HG03064 (cell line): ENCODE measurements around the gene SEC31B.

ENCODE experiments used
- ATAC-seq: cut with Tn5 transposase; IDR thresholded peaks from one replicate; pipeline ENCODE4 v1.9.1; 2021; ENCODE audit warnings: low read depth; ENCODE audit not compliant: unreplicated experiment

The SEC31B gene

DNA sequence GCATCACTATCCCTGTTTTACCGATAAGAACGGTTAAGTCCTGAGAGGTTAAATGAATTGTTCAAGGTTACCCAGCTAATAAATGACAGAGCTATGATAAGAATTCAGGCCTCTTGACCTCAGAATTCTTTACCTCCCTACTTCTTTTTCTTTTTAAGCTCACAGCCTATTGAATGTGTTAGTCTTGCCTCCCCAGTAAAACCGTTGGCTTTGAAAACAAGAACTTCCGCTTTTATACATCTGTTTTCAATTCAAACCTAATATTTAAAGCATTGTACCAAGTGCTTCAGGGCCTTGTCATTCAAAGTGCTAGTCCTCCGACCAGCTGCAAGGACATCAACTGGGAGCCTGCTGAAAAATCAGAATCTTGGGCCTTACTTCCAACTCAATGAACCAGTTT is 15.6 kb downstream of the SEC31B start:
- no peak for ATAC-seq

GRCh38 chr10:100502926-100503494 is 16.7 kb downstream of the SEC31B start:
- no peak for ATAC-seq

DNA sequence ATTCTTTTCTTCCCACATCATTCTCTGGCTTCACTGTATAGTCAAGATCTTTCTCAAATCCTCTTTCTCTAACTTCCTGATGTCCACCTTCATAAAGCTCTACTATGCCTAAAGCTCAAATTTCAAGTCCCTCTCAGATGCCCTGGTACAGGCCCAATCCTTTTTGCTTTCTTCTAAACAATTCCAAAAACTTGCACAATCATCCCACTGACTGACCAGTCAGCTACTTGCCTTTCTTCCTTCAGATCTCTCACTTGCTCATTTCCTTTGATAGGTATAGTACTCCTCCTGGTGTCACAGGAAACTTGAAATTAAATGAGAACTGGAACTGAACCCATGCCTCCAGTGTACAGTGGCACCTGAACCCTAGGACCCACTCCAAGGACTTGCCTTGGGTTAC is 18.2 kb downstream of the SEC31B start:
- ATAC-seq = no peak

- ATAC-seq = no peak
Observed at GRCh38 chr10:100498059-100498458, 21.6 kb downstream of the SEC31B start.

GRCh38 chr10:100496567-100496966 is 23.1 kb downstream of the SEC31B start:
- ATAC-seq = no peak

GRCh38 chr10:100490531-100490930 is 29.1 kb downstream of the SEC31B start:
- no peak for ATAC-seq

GRCh38 chr10:100489396-100489795 is 30.3 kb downstream of the SEC31B start:
- ATAC-seq = no peak

DNA sequence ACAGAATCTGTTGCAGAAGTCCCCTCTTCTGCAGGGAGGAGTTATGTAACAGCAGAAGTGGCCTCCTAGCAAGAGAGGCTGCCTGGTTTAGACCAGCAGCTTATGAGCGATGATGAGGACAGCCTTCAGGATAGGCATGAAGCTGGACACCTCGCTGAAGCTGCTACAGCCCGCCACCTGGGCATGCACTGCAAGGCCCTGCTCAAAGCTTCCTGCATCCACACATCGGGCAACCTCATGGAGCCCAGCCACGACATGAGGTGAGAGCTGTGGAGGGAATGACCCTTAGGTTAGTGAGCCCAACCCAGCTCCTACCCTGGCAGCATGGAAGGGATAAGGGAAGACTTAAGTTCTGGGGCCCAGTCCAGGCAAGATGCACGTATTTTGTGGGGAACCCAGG is 32.1 kb downstream of the SEC31B start:
- ATAC-seq = no peak

DNA sequence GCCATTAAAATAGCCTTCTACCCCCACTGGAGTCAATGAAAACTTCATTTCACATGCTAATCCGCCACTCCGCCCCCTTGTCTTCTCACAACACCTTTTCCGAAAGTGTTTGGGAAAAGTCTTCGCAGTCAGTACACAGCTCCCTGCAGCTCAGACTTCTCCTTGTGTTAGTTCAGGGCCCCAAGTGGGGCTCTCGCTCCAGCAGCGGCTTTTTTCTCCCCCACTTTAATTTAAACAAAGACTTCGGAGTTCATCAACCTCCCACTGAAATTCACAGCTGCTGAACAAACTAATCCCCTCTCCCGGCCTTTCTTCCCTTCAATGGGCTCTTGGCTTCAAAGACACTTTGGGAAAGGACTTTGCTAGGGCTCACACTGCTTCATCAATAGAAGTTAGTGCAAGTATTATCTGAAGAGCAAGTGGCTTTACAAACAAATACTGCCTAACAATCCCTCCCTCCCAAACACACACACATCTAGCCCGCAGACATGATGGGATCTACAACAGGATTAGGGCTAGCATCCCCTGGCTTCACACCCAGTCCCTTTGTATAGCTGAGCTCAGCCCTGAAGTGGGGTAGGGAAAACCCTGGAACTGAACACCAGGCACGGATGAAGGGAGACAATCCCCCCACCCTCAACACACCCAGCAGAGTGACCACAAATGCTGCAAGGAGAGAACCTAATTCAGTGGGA is 33.7 kb downstream of the SEC31B start:
- no peak for ATAC-seq

DNA sequence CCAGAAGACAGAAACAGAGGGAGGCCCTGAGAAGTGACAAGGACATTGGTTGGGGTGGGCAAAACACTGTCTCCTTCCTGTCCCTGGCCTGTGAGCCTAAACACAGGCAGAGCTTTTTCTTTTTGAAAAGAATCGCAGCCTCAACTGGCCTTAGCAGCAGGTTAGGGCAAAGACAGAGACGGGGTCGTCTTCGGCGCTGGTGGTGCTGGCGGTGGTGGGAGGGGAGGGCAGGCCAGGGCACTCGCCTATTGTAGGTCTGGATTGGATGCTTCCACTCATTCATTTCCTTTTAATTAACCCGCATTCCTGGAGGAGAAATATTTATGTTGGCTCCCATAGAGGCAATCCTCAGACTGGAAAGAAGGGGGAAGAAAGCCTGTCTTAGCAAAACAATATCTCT is 34.3 kb downstream of the SEC31B start:
- no peak for ATAC-seq

GRCh38 chr10:100483876-100484666 is 35.6 kb downstream of the SEC31B start:
- ATAC-seq = no peak

GRCh38 chr10:100482834-100483185 is 36.9 kb downstream of the SEC31B start:
- ATAC-seq = no peak

DNA sequence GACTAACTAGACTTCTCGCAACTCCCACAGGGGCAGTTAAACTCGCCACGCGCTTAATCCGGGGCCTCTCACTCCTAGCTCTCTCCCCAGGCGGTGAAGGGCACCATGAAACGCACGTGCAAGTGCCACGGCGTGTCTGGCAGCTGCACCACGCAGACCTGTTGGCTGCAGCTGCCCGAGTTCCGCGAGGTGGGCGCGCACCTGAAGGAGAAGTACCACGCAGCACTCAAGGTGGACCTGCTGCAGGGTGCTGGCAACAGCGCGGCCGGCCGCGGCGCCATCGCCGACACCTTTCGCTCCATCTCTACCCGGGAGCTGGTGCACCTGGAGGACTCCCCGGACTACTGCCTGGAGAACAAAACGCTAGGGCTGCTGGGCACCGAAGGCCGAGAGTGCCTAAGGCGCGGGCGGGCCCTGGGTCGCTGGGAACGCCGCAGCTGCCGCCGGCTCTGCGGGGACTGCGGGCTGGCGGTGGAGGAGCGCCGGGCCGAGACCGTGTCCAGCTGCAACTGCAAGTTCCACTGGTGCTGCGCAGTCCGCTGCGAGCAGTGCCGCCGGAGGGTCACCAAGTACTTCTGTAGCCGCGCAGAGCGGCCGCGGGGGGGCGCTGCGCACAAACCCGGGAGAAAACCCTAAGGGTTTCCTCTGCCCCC is 37.4 kb downstream of the SEC31B start:
- ATAC-seq = no peak

GRCh38 chr10:100481462-100482081 is 38.1 kb downstream of the SEC31B start:
- ATAC-seq = no peak

- ATAC-seq = no peak
Observed at GRCh38 chr10:100480002-100480401, 39.7 kb downstream of the SEC31B start.

DNA sequence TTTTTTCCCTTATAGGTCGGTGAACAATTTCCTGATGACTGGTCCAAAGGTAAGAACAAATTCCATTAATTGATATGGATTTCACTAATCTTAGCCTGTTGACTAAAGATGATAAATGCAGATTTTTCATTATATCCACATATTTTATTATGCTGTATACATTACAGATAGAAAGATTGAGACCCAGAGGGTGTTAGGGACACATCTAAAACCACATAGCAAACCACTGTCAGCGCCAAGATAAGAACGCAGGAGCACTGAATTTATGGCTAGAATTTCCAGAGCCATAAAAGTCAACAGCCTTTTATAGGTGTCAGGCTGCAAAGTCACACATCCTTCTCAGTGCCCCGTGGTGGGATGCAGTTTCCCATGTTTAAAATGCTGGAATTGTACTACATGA is 40.6 kb downstream of the SEC31B start:
- ATAC-seq = no peak

GRCh38 chr10:100477970-100478369 is 41.7 kb downstream of the SEC31B start:
- no peak for ATAC-seq

- no peak for ATAC-seq
Observed at GRCh38 chr10:100470367-100470766, 49.3 kb downstream of the SEC31B start.

DNA sequence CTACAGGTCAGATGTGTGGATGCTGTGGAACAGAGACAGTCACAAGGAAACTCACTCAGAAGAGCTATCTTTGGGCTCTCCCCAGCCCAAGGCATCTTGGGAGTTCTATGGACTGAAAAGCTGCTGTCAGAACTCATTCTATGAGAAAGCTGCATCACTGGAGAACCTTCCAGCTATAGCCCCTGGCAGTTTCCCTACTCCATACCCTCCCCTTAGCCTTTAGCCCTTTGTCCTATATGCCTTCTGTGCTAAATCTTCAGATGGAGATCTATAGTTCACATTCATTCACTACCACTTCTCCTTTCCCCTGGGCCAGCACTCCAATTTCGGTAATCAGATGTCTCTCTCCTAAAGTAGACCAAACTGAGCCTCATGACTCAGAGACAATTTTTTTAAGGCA is 49.9 kb downstream of the SEC31B start:
- no peak for ATAC-seq

GRCh38 chr10:100468978-100469377 is 50.7 kb downstream of the SEC31B start:
- ATAC-seq = no peak

- ATAC-seq = no peak
Observed at GRCh38 chr10:100468322-100468721, 51.3 kb downstream of the SEC31B start.
